SU-DHL-6 (cell line): ENCODE measurements around the gene ZC3H4.

Experiments used
- EZH2phosphoT487 ChIP-seq: fragments of 200-600 bp; sonication (generic), shearing (Covaris generic); conservative IDR thresholded peaks from 2 replicates; pipeline ENCODE4 v1.6.1; 2018; ENCODE audit warnings: mild to moderate bottlenecking, antibody characterized with exemption, low read length, moderate library complexity, mixed read lengths
- TF ChIP-seq, protein P1 (sequence below): fragments of 200-600 bp; sonication (generic); IDR thresholded peaks from one replicate; pipeline ENCODE4 v1.5.1; 2017; ENCODE audit warnings: antibody characterized with exemption, mild to moderate bottlenecking, low read length, moderate library complexity; ENCODE audit not compliant: insufficient read depth, poor library complexity, severe bottlenecking

DNA sequence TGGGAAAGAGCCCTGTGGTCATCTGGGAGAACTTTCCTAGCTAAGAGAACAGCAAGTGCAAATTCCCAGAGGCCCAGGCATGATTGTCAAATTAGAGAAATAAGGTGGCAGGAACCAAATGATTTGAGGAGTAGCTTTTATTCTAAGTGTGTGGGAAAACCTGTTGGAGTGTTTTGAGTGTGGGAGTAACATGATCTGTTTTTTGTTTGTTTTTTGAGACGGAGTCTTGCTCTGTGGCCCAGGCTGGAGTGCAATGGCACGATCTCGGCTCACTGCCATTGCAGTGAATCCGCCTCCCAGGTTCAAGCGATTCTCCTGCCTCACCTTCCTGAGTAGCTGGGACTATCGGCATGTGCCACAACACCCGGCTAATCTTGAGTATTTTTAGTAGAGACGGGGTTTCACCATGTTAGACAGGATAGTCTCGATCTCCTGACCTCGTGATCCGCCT, 19.5 kb upstream of the ZC3H4 start:
- TF ChIP-seq, protein P1, sequence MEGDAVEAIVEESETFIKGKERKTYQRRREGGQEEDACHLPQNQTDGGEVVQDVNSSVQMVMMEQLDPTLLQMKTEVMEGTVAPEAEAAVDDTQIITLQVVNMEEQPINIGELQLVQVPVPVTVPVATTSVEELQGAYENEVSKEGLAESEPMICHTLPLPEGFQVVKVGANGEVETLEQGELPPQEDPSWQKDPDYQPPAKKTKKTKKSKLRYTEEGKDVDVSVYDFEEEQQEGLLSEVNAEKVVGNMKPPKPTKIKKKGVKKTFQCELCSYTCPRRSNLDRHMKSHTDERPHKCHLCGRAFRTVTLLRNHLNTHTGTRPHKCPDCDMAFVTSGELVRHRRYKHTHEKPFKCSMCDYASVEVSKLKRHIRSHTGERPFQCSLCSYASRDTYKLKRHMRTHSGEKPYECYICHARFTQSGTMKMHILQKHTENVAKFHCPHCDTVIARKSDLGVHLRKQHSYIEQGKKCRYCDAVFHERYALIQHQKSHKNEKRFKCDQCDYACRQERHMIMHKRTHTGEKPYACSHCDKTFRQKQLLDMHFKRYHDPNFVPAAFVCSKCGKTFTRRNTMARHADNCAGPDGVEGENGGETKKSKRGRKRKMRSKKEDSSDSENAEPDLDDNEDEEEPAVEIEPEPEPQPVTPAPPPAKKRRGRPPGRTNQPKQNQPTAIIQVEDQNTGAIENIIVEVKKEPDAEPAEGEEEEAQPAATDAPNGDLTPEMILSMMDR = no peak
- TF ChIP-seq EZH2phosphoT487 = no peak
